Measurements from ENCODE around the gene ZNF230.

The ZNF230 gene

DNA sequence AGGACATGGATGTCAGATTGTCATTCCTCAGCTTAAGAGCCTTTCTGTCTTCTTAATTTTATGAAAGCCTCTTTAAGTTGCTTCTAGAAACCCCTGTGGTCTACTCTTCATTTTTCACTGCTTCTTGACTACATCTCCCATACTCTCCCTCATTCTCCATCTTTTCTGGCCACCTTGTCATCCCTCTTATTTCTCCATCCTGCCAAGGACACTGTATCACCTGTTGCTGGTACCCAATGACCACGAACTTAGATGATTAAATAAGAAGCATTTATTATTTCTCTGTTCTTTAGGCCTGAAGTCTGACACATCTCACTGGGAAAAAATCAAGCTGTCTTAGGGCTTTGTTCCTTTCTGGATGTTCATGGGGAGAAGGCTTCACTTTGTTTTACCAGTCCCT, 58.3 kb downstream of the ZNF230 start:
- TF ChIP-seq SPI1 (IDR thresholded peaks at IDR 0.05; ENCODE audit: borderline replicate concordance, low read depth): no peak
- TF ChIP-seq GABPA (IDR thresholded peaks at IDR 0.05; ENCODE audit: low read depth): no peak
- TF ChIP-seq REST (IDR thresholded peaks at IDR 0.05; ENCODE audit: insufficient replicate concordance, low read depth): no peak
- TF ChIP-seq CTCF (IDR thresholded peaks at IDR 0.05; ENCODE audit: insufficient read depth, low read length): no peak
- TF ChIP-seq POLR2AphosphoS5 (IDR thresholded peaks at IDR 0.05; ENCODE audit: low read depth): no peak
- H3K4me3 ChIP-seq (replicated peaks; ENCODE audit: insufficient read depth, low read length): no peak overlapping the region
- no peak for DNase-seq (ENCODE audit: low read depth in 1 of 2, low spot score in 1 of 2)
- no peaks in the 10 kb centered on the region for H3K27me3 ChIP-seq (ENCODE audit: insufficient read depth, poor library complexity, severe bottlenecking)
- no peak overlapping the region for H3K27ac ChIP-seq (replicated peaks)

Measured in HL-60 (cell line).